HG02642 (cell line): ENCODE data around the gene GNPTG.
"Not testable (repeated sequence)": the region's sequence is repeated elsewhere in the genome, so short reads cannot be mapped to it uniquely, and the experiment has no call there.

Source experiments
- ATAC-seq: cut with Tn5 transposase; IDR thresholded peaks from one replicate; pipeline ENCODE4 v1.9.1; 2021; ENCODE audit warnings: mild to moderate bottlenecking; ENCODE audit not compliant: unreplicated experiment, poor library complexity

Gene GNPTG

DNA sequence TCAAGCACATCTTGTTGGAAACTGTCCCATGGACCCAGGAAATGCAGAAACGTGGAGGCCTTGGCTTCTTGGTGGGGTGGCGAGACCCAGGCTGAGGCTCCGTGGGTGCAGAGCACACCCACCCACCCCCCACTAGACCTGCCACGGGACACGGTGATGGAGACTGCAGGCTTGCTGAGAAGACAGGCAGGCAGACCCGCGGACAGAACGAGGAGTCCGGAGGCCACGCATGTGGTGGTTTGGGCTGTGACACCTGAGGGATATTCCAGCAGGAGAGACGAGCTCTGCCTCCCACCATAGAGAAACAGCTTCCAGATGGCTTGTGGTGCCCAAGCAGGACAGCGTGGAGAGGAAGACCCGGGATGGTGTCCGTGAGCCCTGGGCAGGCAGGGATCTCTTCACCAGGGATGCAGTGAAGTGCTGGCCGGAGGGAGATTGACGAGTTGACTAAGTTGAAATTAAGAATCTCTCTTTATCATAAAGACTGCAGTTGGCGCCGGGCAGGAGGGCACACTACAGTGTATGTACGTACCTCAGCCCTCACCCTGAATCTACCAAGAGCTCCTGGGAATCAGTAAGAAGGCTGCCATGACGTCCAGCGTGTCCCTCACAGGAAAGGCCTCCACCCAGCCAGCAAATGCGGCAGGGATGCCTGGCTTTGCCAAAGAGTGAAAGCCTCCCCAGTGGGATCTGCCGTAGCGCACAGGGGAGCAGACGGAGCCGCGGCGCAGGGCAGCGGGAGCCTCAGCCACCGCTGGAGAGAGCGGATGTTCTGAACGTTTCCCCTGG lies 34.1 kb upstream of the GNPTG start:
- no peak for ATAC-seq

DNA sequence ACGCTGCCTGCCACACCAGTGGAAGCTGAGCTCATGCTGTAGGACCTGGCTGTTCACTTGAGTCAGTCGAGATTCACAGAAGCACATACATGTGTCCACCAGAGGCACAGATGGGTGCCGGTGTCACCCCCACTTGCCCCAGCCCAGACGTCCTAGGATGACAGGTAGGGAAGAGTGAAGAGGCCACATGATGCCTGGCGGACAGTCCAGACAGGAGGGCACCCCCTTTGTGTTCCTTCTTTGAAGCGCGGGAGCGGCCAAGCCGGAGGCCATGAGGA lies 33.5 kb upstream of the GNPTG start:
- ATAC-seq: no peak

DNA sequence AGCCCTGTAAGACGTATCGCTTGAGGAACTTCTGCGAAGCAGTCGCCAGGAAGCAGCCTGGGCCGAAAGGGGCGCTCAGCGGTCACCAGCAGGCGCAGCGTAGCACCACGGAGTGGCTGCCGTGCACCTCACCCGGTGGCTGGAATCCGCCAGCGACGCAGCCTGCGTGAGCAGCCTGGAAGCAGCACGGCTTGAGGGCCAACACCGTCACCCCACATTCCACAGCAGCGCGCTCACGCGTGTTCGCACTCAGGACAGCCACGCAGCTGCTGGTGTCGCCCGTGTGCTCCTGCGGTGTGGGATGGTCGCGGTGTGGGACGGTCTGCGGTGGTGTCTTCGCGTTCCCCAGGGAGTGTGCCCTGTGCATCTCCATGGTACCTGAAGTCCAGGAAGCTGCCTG lies 32.7 kb upstream of the GNPTG start:
- ATAC-seq: no peak

- no peak for ATAC-seq
These were observed 31.6 kb upstream of the GNPTG start for GRCh38 chr16:1320097-1320496.

DNA sequence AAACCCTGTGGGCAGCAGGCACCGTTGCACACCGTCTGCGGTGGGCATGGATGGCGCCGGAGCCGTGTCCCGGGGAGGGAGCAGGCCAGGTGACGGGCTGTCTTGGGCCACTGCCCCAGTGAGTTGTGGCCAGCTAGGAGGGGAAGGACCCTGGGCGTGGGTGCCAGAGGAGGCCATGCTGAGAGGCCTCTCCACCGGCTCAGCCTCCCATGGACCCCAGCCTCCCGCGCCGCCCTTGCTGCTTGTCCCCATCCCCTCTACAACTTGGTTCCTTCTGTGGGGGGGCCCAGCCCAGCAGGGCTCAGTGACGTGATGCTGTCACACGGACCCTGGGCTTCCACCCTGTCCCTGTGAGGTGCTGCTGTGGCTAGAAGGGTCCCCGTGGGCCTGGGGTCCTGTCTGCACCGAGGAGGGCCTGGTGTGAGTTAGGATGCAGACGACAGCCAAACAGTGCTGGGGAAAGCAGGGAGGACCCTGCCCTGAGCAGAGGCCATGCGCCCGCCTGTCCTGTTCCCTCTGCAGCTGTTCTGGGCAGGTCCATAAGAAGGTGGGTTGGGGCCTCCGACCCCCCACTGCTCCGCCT lies 31.0 kb upstream of the GNPTG start:
- no peak for ATAC-seq

DNA sequence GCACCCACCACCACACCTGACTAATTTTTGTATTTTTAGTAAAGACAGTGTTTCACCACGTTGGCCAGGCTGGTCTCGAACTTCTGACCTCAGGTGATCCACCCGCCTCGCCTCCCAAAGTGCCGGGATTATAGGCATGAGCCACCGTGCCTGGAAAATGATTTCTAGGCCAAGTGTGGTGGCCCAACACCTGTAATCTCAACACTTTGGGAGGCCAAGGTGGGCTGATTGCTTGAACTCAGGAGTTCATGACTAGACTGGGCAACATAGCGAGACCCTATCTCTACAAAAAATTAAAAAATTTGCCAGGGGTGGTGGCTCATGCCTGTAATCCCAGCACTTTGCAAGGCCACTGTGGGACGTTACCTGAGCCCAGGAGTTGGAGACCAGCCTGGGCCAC lies 29.3 kb upstream of the GNPTG start:
- no peak for ATAC-seq

- no peak for ATAC-seq
These were observed 28.2 kb upstream of the GNPTG start for GRCh38 chr16:1323296-1324239.

GRCh38 chr16:1324286-1324826 lies 27.4 kb upstream of the GNPTG start:
- ATAC-seq: no peak

GRCh38 chr16:1325261-1325660 lies 26.5 kb upstream of the GNPTG start:
- no peak for ATAC-seq

DNA sequence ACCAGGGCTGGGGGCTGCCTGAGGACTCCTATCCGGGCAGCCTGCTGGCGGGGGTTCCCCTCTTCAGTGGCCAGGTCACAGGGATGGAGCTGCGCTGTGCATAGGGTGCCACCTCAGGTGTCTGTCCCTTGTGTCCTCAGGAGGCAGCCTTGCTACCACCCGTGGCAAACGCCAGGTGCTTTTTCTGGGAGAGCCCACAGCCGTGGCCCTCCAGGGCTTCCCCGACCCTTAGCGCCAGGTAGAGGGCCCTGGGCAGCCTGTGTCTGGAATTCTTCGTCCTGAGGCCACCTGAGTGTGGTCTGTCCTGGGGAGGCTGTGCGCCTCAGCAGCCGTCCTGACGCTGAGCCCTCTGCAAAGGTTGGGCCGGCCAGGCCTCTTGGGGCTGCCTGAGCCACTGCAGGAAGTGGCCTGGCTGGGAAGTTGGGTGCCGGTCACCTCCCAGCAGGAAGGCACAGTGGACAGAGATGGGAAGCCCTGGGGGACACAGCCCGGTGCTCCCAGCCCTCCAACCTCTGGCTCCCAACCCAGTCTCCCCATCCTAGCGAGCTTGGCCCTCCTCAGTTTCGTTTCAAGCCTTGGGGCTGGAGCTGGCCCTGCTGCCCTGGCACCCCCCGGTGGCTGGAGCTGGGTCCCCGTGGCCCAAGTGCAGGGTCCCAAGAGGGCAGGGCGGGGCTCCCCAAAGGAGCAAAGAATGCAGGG lies 25.9 kb upstream of the GNPTG start:
- ATAC-seq: no peak

DNA sequence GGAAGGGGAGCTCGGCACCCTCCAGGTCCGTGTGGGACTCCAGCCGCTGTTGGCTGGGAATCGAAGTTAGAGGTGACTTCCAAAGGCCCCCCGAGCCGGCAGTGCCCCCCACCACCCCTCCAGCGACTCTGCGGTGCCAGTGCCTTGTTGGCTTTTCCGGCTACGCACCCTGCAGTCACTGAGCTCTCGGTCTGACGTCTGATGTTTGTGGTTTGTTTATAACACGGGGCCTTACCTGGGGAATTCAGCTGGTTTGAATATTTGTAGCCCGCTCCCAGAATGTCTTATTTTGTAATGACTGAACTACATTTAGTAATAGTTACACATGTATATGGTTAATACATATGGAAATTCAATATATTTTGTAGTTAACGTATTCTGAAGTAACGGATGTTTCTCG lies 25.3 kb upstream of the GNPTG start:
- no peak for ATAC-seq

DNA sequence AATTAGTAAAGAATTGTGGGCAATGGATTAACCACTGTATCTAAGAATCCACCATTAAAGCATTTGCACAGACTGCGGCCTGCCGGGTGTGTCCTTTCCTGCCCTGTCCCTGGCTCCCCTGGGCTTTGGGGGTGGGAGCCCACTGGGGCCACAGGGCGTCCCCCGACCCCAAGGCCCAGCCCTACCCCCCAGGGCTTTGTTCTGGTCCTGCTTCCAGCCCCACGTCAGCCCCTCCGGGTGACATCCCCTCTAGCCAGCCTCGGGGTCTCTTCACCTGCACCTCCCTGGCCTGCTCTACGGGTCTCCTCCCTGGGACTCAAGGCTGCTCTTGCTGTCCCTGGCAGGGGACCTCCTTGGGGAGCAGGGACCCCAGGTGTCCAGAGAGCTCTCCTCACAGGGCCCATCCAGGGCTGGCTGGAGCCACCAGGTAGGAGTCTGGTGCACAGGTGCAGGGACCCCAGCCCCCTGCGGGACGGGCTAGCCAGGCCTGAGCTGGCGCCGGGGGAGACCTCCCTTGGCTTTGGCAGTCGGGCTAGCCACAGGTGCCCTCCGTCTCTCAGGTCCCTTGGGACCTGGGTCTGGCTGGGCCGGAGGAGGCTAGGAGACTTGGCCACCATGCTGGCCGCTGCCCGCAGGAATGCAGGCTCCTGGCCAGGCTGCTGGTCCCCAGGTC lies 24.6 kb upstream of the GNPTG start:
- no peak for ATAC-seq

DNA sequence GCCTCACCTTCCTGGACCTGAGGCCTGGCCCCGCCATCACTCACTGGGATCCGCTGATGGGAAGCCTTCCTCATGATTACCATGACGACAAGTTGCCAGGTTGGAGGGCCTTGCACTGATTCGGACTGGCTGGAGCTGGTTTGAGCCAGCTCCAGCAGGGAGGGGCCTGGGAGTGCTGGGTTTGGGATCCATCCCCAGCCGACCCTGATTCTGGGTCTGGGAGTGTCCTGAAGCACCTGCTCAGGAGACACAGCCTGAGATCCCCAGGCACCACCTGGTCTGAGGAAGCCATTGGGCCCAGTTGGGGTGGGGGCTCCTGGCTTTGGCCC lies 24.1 kb upstream of the GNPTG start:
- no peak for ATAC-seq

GRCh38 chr16:1328136-1328535 lies 23.6 kb upstream of the GNPTG start:
- ATAC-seq: not testable (repeated sequence)

GRCh38 chr16:1328961-1329360 lies 22.8 kb upstream of the GNPTG start:
- not testable (repeated sequence) for ATAC-seq

- no peak for ATAC-seq
These were observed 21.3 kb upstream of the GNPTG start for GRCh38 chr16:1330260-1330914.

DNA sequence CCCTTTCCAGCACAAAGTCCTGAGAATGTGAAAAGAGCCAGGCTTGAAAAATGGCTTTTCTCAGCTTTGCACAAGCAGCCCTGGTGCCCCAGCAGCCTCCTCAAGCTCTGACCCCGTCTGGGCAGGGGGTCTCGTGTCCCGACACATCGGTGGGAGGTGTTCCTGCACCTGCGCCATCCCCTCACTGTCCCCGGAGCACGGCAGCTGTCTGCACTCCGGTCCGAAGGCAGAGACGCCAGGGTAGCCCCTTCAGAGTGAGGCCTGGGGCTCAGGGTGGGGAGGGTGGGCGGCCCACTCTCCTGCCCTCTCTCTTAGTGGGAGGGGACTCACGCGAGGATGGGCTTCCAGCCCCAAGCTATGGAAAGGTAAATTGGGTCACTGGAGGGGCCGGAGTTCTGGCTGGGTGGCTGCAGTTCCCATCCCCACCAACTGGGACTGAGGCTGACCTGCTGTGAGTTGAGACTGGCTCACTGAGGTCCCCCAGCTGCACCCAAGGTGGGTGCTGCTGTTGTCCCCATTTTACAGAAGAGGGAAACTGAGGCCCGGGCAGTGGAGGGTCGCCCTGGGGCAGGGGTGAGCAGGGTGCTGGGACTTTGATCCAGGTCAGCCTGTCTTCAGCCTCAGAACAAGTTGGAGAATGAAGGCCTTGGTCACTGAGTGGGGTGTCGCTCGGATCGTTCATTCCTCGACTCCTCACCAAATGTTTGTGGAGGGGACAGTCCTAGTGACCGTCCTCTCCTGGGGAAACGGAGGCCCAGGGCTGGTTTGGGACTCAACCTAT lies 20.6 kb upstream of the GNPTG start:
- ATAC-seq: no peak

DNA sequence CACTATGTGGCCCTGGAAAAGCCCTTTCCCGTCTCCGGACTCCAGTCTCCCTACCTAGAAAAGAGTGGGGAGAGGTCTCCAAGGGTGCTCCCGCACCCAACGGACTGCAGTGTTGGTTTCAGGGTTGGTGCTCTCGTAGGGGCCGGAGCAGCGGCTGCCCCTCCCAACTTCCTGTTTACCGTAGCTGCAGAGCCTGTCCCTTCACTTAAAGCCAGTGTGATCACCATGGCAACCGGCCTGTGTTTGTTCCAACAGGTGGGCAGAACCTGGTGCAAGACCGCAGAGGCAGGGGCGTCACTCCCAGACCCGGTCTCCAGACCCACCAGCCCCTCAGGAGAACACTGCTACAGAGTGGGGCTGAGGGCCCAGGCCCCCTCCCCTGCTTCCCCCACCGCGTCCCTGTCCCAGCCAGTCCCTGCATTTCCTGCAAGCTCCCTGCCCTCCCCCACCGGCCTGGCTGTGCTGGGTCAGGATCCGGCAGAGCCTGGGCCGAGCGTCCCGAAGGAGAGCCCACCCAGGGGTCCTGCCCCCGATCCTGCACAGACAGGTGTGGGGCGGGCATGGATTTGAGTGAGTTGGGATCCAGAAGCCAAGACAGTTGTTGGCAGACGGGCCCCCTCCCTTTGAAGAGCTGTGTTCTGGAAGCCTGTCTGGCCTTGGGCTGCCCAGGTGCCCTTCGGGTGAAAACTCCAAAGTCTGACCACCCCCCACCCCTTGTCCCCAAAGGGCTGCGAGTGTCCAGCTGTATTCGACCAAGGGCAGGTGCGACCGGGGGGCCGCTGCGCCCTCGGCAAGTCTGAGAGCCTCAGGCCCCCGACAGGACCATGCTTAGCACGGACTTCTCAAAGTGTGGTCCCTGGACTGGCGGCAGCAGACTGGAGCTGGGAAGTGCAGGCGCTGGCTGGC lies 19.8 kb upstream of the GNPTG start:
- ATAC-seq: no peak
